IPS-NIHi7 (cell line): Measurements from ENCODE around the gene RALGDS.
A peak's percentile ranks its signal among the peaks of the same experiment; 100 is the strongest.

Experiments
- DNase-seq: peaks from one replicate; pipeline ENCODE4 v3.0.0; 2012; ENCODE audit warnings: mixed read lengths; ENCODE audit errors: extremely low spot score

Gene RALGDS

GRCh38 chr9:133051966-133052539 is 69.0 kb downstream of the RALGDS start:
- no peak for DNase-seq

- DNase-seq = no peak
Observed at GRCh38 chr9:133051281-133051900, 69.6 kb downstream of the RALGDS start.

GRCh38 chr9:133050781-133051180 is 70.3 kb downstream of the RALGDS start:
- no peak for DNase-seq

GRCh38 chr9:133050142-133050541 is 70.9 kb downstream of the RALGDS start:
- DNase-seq = no peak

- no peak for DNase-seq
Observed at GRCh38 chr9:133049043-133049442, 72.0 kb downstream of the RALGDS start.

- peak; percentile 63 for DNase-seq
Observed at GRCh38 chr9:133048595-133048994, 72.4 kb downstream of the RALGDS start.
